GM18499 (cell line): ENCODE results near the gene ZNF697.
"Not testable (repeated sequence)": the region's sequence is repeated elsewhere in the genome, so short reads cannot be mapped to it uniquely, and the experiment has no call there.

Experiments used
- ATAC-seq: cut with Tn5 transposase; IDR thresholded peaks from one replicate; pipeline ENCODE4 v1.9.1; 2021; ENCODE audit warnings: moderate number of reproducible peaks; ENCODE audit not compliant: insufficient read depth, unreplicated experiment

The ZNF697 gene

GRCh38 chr1:119647734-119648619, at the start of gene ZNF697:
TSS of gene ZNF697 (minus strand) at chr1:119648266. CDS start at chr1:119626100, 22,166 bp downstream.
- no peak for ATAC-seq

GRCh38 chr1:119697598-119697997, 49.5 kb upstream of the ZNF697 start:
- no peak for ATAC-seq

- ATAC-seq: not testable (repeated sequence)
Measured at GRCh38 chr1:119696863-119697262, 48.8 kb upstream of the ZNF697 start.

GRCh38 chr1:119689511-119689910, 41.4 kb upstream of the ZNF697 start:
- ATAC-seq: no peak

GRCh38 chr1:119688810-119689209, 40.7 kb upstream of the ZNF697 start:
- ATAC-seq: no peak

- no peak for ATAC-seq
Measured at GRCh38 chr1:119687434-119688079, 39.5 kb upstream of the ZNF697 start.

- no peak for ATAC-seq
Measured at GRCh38 chr1:119686661-119687060, 38.6 kb upstream of the ZNF697 start.

- no peak for ATAC-seq
Measured at GRCh38 chr1:119683893-119684292, 35.8 kb upstream of the ZNF697 start.

GRCh38 chr1:119682141-119682540, 34.1 kb upstream of the ZNF697 start:
- no peak for ATAC-seq

GRCh38 chr1:119681560-119681959, 33.5 kb upstream of the ZNF697 start:
- ATAC-seq: no peak

GRCh38 chr1:119680723-119681122, 32.7 kb upstream of the ZNF697 start:
- ATAC-seq: no peak

- no peak for ATAC-seq
Measured at GRCh38 chr1:119680193-119680592, 32.1 kb upstream of the ZNF697 start.

- ATAC-seq: no peak
Measured at GRCh38 chr1:119679223-119679622, 31.2 kb upstream of the ZNF697 start.

GRCh38 chr1:119676571-119677206, 28.6 kb upstream of the ZNF697 start:
- no peak for ATAC-seq

- no peak for ATAC-seq
Measured at GRCh38 chr1:119675349-119676345, 27.6 kb upstream of the ZNF697 start.

GRCh38 chr1:119674835-119675289, 26.8 kb upstream of the ZNF697 start:
- ATAC-seq: no peak

GRCh38 chr1:119674111-119674526, 26.1 kb upstream of the ZNF697 start:
- ATAC-seq: no peak

GRCh38 chr1:119673171-119673940, 25.3 kb upstream of the ZNF697 start:
- ATAC-seq: no peak

- no peak for ATAC-seq
Measured at GRCh38 chr1:119670898-119671297, 22.8 kb upstream of the ZNF697 start.
